Measurements from ENCODE around the gene EFNA2. TPM values are rescaled to one million over a fixed set of nuclear protein-coding genes. Genes with fewer than 3 reads are reported as not detected.
"Not testable (repeated sequence)": the region's sequence is repeated elsewhere in the genome, so short reads cannot be mapped to it uniquely, and the experiment has no call there.

Gene EFNA2
- total RNA-seq, 2 donors from 2014 or later: not detected

- Mint-ChIP-seq H3K4me3 (no peak overlapping the region), H3K9me3 (no peaks in the 10 kb centered on the region), H3K36me3 (ENCODE audit: low read depth) (no peaks in the 10 kb centered on the region)
These were observed 12.6 kb downstream of the EFNA2 start for GRCh38 chr19:1298235-1298634.

GRCh38 chr19:1299801-1300200 is 14.1 kb downstream of the EFNA2 start:
- Mint-ChIP-seq H3K4me1 (no peaks in the 10 kb centered on the region), H3K36me3 (ENCODE audit: low read depth) (no peaks in the 10 kb centered on the region), H3K27ac (no peak overlapping the region), H3K9me3 (no peaks in the 10 kb centered on the region), H3K4me3 (no peak overlapping the region), H3K27me3 (no peaks in the 10 kb centered on the region)
- ATAC-seq (replicated peaks): no peak

More at GRCh38 chr19:1298235-1298634, 12.6 kb downstream of the EFNA2 start:
- H3K27ac Mint-ChIP-seq: no peak overlapping the region
- no peaks in the 10 kb centered on the region for H3K4me1 Mint-ChIP-seq
- no peaks in the 10 kb centered on the region for H3K27me3 Mint-ChIP-seq
- ATAC-seq (replicated peaks): no peak

- no peaks in the 10 kb centered on the region for H3K9me3 Mint-ChIP-seq
- H3K36me3 Mint-ChIP-seq (ENCODE audit: low read depth): no peaks in the 10 kb centered on the region
- no peaks in the 10 kb centered on the region for H3K27me3 Mint-ChIP-seq
- no peak overlapping the region for H3K27ac Mint-ChIP-seq
- no peak for ATAC-seq (replicated peaks)
- H3K4me3 Mint-ChIP-seq: no peak overlapping the region
- no peaks in the 10 kb centered on the region for H3K4me1 Mint-ChIP-seq
These were observed 15.2 kb downstream of the EFNA2 start for GRCh38 chr19:1300744-1301490.

DNA sequence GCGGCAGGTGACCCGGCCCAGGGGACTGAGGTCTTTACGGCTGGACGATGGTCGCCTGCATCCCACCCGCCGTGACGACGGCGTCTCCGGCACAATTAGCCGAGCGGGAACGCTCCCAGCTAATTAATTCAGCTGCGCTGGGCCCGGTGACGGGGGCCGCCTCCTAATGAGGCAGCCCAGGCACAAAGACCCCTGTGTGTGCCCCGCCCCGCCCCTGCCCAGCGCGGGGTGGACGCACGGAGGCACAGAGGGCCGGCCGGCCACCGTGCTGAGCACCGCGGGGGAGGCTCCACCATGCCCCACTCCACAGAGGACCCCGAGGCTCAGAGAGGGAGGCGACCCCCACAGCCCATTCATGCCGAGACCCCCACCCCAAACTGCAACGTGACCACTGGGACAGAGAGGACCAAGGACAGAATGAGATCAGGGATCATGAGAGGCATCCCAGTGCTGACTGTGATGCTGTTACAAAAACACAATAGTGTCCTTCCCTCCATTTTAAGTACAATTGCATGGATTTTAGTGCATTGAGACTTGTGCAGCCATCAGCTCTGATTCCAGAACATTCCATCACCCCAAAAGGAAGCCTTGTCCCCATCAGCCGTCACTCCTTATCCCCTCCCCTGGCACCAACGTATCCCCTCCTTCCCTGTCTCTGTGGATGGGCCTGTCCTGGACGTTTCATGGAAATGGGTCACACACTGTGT is 17.0 kb downstream of the EFNA2 start:
- no peaks in the 10 kb centered on the region for H3K27me3 Mint-ChIP-seq
- ATAC-seq (replicated peaks): no peak

GRCh38 chr19:1304197-1304924 is 18.7 kb downstream of the EFNA2 start:
- no peaks in the 10 kb centered on the region for H3K27me3 Mint-ChIP-seq
- H3K27ac Mint-ChIP-seq: no peak overlapping the region
- ATAC-seq (replicated peaks): no peak
- no peaks in the 10 kb centered on the region for H3K9me3 Mint-ChIP-seq
- H3K4me1 Mint-ChIP-seq: no peaks in the 10 kb centered on the region
- H3K4me3 Mint-ChIP-seq: no peak overlapping the region
- H3K36me3 Mint-ChIP-seq (ENCODE audit: low read depth): no peaks in the 10 kb centered on the region

More for the DNA sequence above, 17.0 kb downstream of the EFNA2 start:
- Mint-ChIP-seq H3K4me1 (no peaks in the 10 kb centered on the region), H3K36me3 (ENCODE audit: low read depth) (no peaks in the 10 kb centered on the region), H3K9me3 (no peaks in the 10 kb centered on the region), H3K4me3 (no peak overlapping the region), H3K27ac (no peak overlapping the region)

GRCh38 chr19:1305354-1305753 is 19.7 kb downstream of the EFNA2 start:
- not testable (repeated sequence) for H3K4me1 Mint-ChIP-seq; ATAC-seq (replicated peaks); H3K27ac Mint-ChIP-seq; H3K9me3 Mint-ChIP-seq; H3K27me3 Mint-ChIP-seq; H3K4me3 Mint-ChIP-seq; H3K36me3 Mint-ChIP-seq (ENCODE audit: low read depth)

GRCh38 chr19:1307320-1307719 is 21.6 kb downstream of the EFNA2 start:
- H3K4me1 Mint-ChIP-seq: no peaks in the 10 kb centered on the region
- no peak overlapping the region for H3K27ac Mint-ChIP-seq
- no peak overlapping the region for H3K4me3 Mint-ChIP-seq
- H3K27me3 Mint-ChIP-seq: no peaks in the 10 kb centered on the region
- no peak for ATAC-seq (replicated peaks)
- H3K9me3 Mint-ChIP-seq: no peaks in the 10 kb centered on the region
- no peaks in the 10 kb centered on the region for H3K36me3 Mint-ChIP-seq (ENCODE audit: low read depth)

GRCh38 chr19:1307755-1308303 is 22.2 kb downstream of the EFNA2 start:
- Mint-ChIP-seq H3K27me3 (no peaks in the 10 kb centered on the region), H3K36me3 (ENCODE audit: low read depth) (no peaks in the 10 kb centered on the region), H3K9me3 (no peaks in the 10 kb centered on the region), H3K27ac (no peak overlapping the region), H3K4me1 (no peaks in the 10 kb centered on the region), H3K4me3 (no peak overlapping the region)
- ATAC-seq (replicated peaks): no peak

DNA sequence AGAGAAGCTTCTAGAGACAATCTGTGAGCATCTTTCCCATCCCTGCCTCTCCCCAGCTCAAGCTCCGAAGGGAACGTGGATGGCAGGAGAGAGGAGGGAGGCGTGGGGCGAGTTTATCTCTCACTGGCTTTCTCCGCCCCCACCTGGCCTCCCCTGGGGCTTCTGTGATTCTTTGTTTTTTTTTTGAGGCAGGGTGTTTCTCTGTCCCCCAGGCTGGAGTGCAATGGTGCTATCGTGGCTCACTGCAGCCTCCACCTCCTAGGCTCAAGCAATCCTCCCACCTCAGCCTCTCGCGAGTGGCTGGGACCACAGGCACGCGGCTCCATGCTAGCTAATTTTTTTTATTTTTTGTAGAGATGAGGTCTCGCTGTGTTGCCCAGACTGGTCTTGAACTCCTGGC is 23.0 kb downstream of the EFNA2 start:
- no peak overlapping the region for H3K27ac Mint-ChIP-seq

DNA sequence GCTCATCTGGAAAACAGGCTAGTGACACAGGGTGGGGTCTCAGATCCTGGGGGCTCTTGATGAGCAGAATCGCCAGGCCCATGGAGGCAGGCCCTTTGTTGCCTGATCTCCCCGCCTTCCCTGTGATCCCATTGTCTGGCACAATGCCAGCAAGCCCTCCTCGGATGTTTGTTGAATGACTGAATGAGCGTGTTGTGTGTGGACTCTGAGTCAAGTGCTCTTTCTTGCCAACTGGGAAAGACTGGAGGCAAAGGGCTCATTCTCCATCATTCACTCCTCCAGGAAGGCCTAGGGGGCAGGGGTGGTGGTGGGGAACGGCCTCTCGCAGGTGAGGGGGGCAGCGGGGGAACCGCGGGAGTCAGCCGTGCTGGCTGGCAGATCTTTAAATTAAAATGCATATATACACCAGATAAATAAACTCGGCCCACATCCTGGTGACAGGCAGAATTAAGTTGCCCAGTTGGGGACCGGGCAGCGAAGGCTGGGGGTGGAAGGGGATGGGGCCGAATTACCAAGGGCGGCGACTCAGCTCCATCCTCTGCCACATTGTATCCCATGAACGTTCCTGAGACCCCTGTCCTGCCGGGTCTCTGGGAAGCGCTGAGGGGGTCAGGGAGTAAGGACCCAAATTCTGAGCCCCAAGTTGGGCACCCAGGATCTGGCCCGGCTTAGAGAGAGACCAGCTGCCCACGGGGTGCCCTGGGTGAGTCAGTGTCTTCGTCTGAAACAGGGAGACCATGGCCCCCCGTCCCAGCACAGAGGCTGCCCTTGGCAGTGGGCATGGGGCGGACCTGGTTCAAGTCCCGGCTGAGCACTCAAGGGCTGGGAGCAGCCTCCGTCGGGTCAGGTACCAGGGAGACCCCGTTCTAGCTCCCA is 24.5 kb downstream of the EFNA2 start:
- Mint-ChIP-seq H3K4me1 (no peaks in the 10 kb centered on the region), H3K4me3 (no peak overlapping the region), H3K27me3 (no peaks in the 10 kb centered on the region), H3K27ac (no peak overlapping the region), H3K36me3 (ENCODE audit: low read depth) (no peaks in the 10 kb centered on the region), H3K9me3 (no peaks in the 10 kb centered on the region)
- ATAC-seq (replicated peaks): no peak

More for the DNA sequence above, 23.0 kb downstream of the EFNA2 start:
- Mint-ChIP-seq H3K4me3 (no peak overlapping the region), H3K36me3 (ENCODE audit: low read depth) (no peaks in the 10 kb centered on the region), H3K4me1 (no peaks in the 10 kb centered on the region), H3K9me3 (no peaks in the 10 kb centered on the region), H3K27me3 (no peaks in the 10 kb centered on the region)
- no peak for ATAC-seq (replicated peaks)

GRCh38 chr19:1310853-1311180 is 25.1 kb downstream of the EFNA2 start:
- H3K4me3 Mint-ChIP-seq: no peak overlapping the region
- no peaks in the 10 kb centered on the region for H3K27me3 Mint-ChIP-seq
- no peaks in the 10 kb centered on the region for H3K9me3 Mint-ChIP-seq
- ATAC-seq (replicated peaks): no peak
- no peaks in the 10 kb centered on the region for H3K4me1 Mint-ChIP-seq
- no peak overlapping the region for H3K27ac Mint-ChIP-seq
- H3K36me3 Mint-ChIP-seq (ENCODE audit: low read depth): no peaks in the 10 kb centered on the region

GRCh38 chr19:1311543-1312091 is 25.9 kb downstream of the EFNA2 start:
- no peak for ATAC-seq (replicated peaks)
- Mint-ChIP-seq H3K36me3 (ENCODE audit: low read depth) (no peaks in the 10 kb centered on the region), H3K27ac (no peak overlapping the region), H3K9me3 (no peaks in the 10 kb centered on the region), H3K4me1 (no peaks in the 10 kb centered on the region), H3K4me3 (no peak overlapping the region), H3K27me3 (no peaks in the 10 kb centered on the region)

DNA sequence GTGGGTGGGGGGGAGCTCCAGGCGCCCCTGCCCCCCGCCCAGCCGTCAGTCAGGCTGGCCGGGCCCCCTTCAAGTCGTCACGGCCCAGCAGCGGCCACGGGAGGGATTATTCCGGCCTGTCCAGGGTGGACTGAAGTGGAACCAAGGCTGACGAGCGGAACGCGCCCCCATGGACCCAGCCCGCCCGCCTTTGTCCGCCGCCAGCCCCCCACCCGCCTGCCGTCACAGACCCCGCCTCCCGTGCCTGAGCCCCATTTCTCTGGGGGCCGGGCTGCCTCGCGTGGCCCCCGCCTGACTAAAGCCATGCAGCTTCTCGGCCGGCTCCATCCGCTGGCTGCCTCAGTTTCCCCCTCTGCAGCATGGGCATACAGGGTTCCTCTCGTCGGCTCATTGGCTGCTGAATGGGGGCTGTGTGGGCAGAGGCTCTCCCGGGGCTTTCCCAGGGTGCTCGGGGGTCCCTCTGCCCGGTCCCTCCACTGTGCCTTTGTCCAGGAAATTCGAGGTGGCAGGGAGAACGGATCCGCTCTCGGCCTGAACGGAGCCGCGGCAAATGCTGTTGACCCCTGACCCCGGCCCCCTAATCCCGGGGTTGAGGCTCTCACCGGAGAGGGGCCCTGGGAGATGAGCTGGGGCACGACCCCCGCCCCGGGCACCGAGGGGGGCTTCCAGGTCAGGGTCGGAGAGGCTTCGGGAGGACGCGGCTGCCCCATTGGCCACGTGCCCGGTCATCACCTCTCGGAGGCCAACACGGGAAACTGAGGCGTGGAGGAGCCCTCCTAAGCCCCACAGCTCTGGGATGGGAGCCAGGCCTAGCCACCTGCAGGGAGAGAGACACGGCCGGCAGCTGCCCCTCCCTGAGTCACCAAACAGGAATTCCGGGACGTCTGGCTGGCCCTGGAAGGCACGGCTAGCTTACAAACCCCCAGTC is 27.4 kb downstream of the EFNA2 start:
- Mint-ChIP-seq H3K27me3 (peaks cover 9% of the 10 kb centered on the region), H3K9me3 (no peaks in the 10 kb centered on the region), H3K4me1 (no peaks in the 10 kb centered on the region), H3K27ac (no peak overlapping the region), H3K4me3 (no peak overlapping the region), H3K36me3 (ENCODE audit: low read depth) (no peaks in the 10 kb centered on the region)
- ATAC-seq (replicated peaks): no peak
